ACC112 (cell line): ENCODE measurements around the gene SASH1.

Experiments used
- H2AFZ ChIP-seq: fragments of 200-600 bp; sonication (generic); one replicate; pipeline ENCODE4 v1.6.0; 2017; ENCODE audit warnings: antibody characterized with exemption, low read length; ENCODE audit not compliant: unreplicated experiment
- H3K27ac ChIP-seq: fragments of 200-600 bp; sonication (generic); 2 replicates; pipeline ENCODE4 v1.5.1; 2014; ENCODE audit warnings: low read depth, mild to moderate bottlenecking, antibody characterized with exemption, low read length, moderate library complexity
- H3K27me3 ChIP-seq: fragments of 200-600 bp; sonication (generic); 2 replicates; pipeline ENCODE4 v1.6.1; 2014; ENCODE audit warnings: mild to moderate bottlenecking, antibody characterized with exemption, low read length, moderate library complexity, mixed read lengths; ENCODE audit not compliant: insufficient read depth
- H3K36me3 ChIP-seq: fragments of 200-600 bp; sonication (generic); 2 replicates; pipeline ENCODE4 v1.6.1; 2016; ENCODE audit warnings: mild to moderate bottlenecking, antibody characterized with exemption, low read length, moderate library complexity, mixed read lengths; ENCODE audit not compliant: insufficient read depth
- H3K4me1 ChIP-seq: fragments of 200-600 bp; sonication (generic); one replicate; pipeline ENCODE4 v1.6.1; 2016; ENCODE audit warnings: low read length, mixed read lengths; ENCODE audit not compliant: insufficient read depth, unreplicated experiment, control insufficient read depth
- H3K4me3 ChIP-seq: fragments of 200-600 bp; sonication (generic); 2 replicates; pipeline ENCODE4 v1.5.1; 2014; ENCODE audit warnings: mild to moderate bottlenecking, low read depth, low read length
- H3K79me2 ChIP-seq: fragments of 200-600 bp; sonication (generic); one replicate; pipeline ENCODE4 v1.6.0; 2016; ENCODE audit warnings: low read length; ENCODE audit not compliant: control insufficient read depth, unreplicated experiment, insufficient read depth

SASH1 gene

GRCh38 chr6:148455225-148455624 is 112.6 kb downstream of the SASH1 start:
- Histone ChIP-seq H3K36me3 (peaks cover 12% of the 10 kb centered on the region; the same call in 1 of the 2 replicates), H3K79me2 (no peaks in the 10 kb centered on the region), H2AFZ (no peak overlapping the region), H3K4me3 (no peak overlapping the region), H3K4me1 (peaks cover 11% of the 10 kb centered on the region), H3K27ac (no peak overlapping the region), H3K27me3 (no peaks in the 10 kb centered on the region)

GRCh38 chr6:148455674-148456558 is 113.3 kb downstream of the SASH1 start:
- Histone ChIP-seq H3K4me3 (no peak overlapping the region), H3K79me2 (no peaks in the 10 kb centered on the region), H3K4me1 (peaks cover 11% of the 10 kb centered on the region), H3K27ac (no peak overlapping the region), H2AFZ (no peak overlapping the region), H3K36me3 (peaks cover 12% of the 10 kb centered on the region; the same call in 1 of the 2 replicates), H3K27me3 (no peaks in the 10 kb centered on the region)

GRCh38 chr6:148457137-148457842 is 114.7 kb downstream of the SASH1 start:
- Histone ChIP-seq H3K4me3 (no peak overlapping the region), H3K27ac (peak overlapping the region; percentile 53; the same call in 1 of the 2 replicates)

GRCh38 chr6:148457843-148458159 is 115.2 kb downstream of the SASH1 start:
- Histone ChIP-seq H3K4me1 (peaks cover 23% of the 10 kb centered on the region), H3K27ac (no peak overlapping the region), H3K79me2 (no peaks in the 10 kb centered on the region), H3K27me3 (no peaks in the 10 kb centered on the region), H2AFZ (no peak overlapping the region), H3K4me3 (no peak overlapping the region), H3K36me3 (peaks cover 12% of the 10 kb centered on the region; the same call in 1 of the 2 replicates)

More at GRCh38 chr6:148457137-148457842, 114.7 kb downstream of the SASH1 start:
- Histone ChIP-seq H3K79me2 (no peaks in the 10 kb centered on the region), H3K27me3 (no peaks in the 10 kb centered on the region), H2AFZ (no peak overlapping the region), H3K4me1 (peaks cover 19% of the 10 kb centered on the region), H3K36me3 (peaks cover 12% of the 10 kb centered on the region; the same call in 1 of the 2 replicates)

GRCh38 chr6:148459238-148459637 is 116.6 kb downstream of the SASH1 start:
- Histone ChIP-seq H3K79me2 (no peaks in the 10 kb centered on the region), H3K27me3 (no peaks in the 10 kb centered on the region), H3K36me3 (peaks cover 9% of the 10 kb centered on the region; the same call in 1 of the 2 replicates)

GRCh38 chr6:148460876-148461646 is 118.4 kb downstream of the SASH1 start:
- H2AFZ ChIP-seq: no peak overlapping the region
- H3K36me3 ChIP-seq: peaks cover 8% of the 10 kb centered on the region; the same call in 1 of the 2 replicates
- no peak overlapping the region for H3K27ac ChIP-seq
- no peaks in the 10 kb centered on the region for H3K27me3 ChIP-seq
- H3K4me1 ChIP-seq: peaks cover 30% of the 10 kb centered on the region
- no peaks in the 10 kb centered on the region for H3K79me2 ChIP-seq
- no peak overlapping the region for H3K4me3 ChIP-seq

More at GRCh38 chr6:148459238-148459637, 116.6 kb downstream of the SASH1 start:
- Histone ChIP-seq H3K4me1 (peaks cover 24% of the 10 kb centered on the region), H3K27ac (no peak overlapping the region), H3K4me3 (no peak overlapping the region), H2AFZ (no peak overlapping the region)

- Histone ChIP-seq H3K36me3 (peaks cover 8% of the 10 kb centered on the region; the same call in 1 of the 2 replicates), H3K27ac (no peak overlapping the region)
Measured at GRCh38 chr6:148461986-148462577, 119.4 kb downstream of the SASH1 start.

GRCh38 chr6:148463671-148464070 is 121.0 kb downstream of the SASH1 start:
- H3K27me3 ChIP-seq: no peaks in the 10 kb centered on the region
- H2AFZ ChIP-seq: no peak overlapping the region
- no peaks in the 10 kb centered on the region for H3K79me2 ChIP-seq
- H3K27ac ChIP-seq: no peak overlapping the region
- no peaks in the 10 kb centered on the region for H3K36me3 ChIP-seq
- H3K4me3 ChIP-seq: no peak overlapping the region
- peaks cover 36% of the 10 kb centered on the region for H3K4me1 ChIP-seq

More at GRCh38 chr6:148461986-148462577, 119.4 kb downstream of the SASH1 start:
- peaks cover 36% of the 10 kb centered on the region for H3K4me1 ChIP-seq
- no peaks in the 10 kb centered on the region for H3K27me3 ChIP-seq
- no peaks in the 10 kb centered on the region for H3K79me2 ChIP-seq
- H3K4me3 ChIP-seq: no peak overlapping the region
- H2AFZ ChIP-seq: no peak overlapping the region

- H3K4me1 ChIP-seq: peaks cover 36% of the 10 kb centered on the region
- no peak overlapping the region for H3K27ac ChIP-seq
- H3K4me3 ChIP-seq: no peak overlapping the region
- H2AFZ ChIP-seq: no peak overlapping the region
- H3K79me2 ChIP-seq: no peaks in the 10 kb centered on the region
- peaks cover 5% of the 10 kb centered on the region; the same call in 1 of the 2 replicates for H3K36me3 ChIP-seq
- no peaks in the 10 kb centered on the region for H3K27me3 ChIP-seq
Measured at GRCh38 chr6:148464319-148465010, 121.8 kb downstream of the SASH1 start.
